A549 (cell line): ENCODE measurements around the gene FGD2.

ENCODE experiments used
- HMGXB4 ChIP-seq: fragments of 250-450 bp; sonication (Bioruptor Pico); IDR thresholded peaks from 2 replicates; pipeline ENCODE4 v1.5.0; 2021; ENCODE audit warnings: mild to moderate bottlenecking, moderate library complexity, borderline replicate concordance
- RFX5 ChIP-seq: fragments of 450-650 bp; IDR thresholded peaks from 2 replicates; pipeline ENCODE4 v1.7.1; 2014; ENCODE audit warnings: antibody characterized with exemption, mild to moderate bottlenecking, moderate library complexity
- RNF2 ChIP-seq: fragments of 200-600 bp; sonication (generic); IDR thresholded peaks from 2 replicates; pipeline ENCODE4 v1.6.1; 2016; ENCODE audit warnings: low read depth, mild to moderate bottlenecking, antibody characterized with exemption, moderate library complexity, borderline replicate concordance
- ZNF302 ChIP-seq: fragments of 250-450 bp; sonication (Bioruptor Pico); IDR thresholded peaks from 2 replicates; pipeline ENCODE4 v1.9.0; 2021; ENCODE audit warnings: inconsistent platforms, mild to moderate bottlenecking, moderate library complexity
- TF ChIP-seq, protein P1 (sequence below): fragments of >200 bp; sonication (Bioruptor Twin); formaldehyde crosslinking; IDR thresholded peaks from 3 replicates; pipeline ENCODE4 v1.5.1; 2016

GRCh38 chr6:37051138-37052026 is 45.9 kb downstream of the FGD2 start:
- TF ChIP-seq RFX5 = no peak
- TF ChIP-seq RNF2 = no peak
- no peak for TF ChIP-seq HMGXB4 (CRISPR knock-in tag)
- TF ChIP-seq, protein P1, sequence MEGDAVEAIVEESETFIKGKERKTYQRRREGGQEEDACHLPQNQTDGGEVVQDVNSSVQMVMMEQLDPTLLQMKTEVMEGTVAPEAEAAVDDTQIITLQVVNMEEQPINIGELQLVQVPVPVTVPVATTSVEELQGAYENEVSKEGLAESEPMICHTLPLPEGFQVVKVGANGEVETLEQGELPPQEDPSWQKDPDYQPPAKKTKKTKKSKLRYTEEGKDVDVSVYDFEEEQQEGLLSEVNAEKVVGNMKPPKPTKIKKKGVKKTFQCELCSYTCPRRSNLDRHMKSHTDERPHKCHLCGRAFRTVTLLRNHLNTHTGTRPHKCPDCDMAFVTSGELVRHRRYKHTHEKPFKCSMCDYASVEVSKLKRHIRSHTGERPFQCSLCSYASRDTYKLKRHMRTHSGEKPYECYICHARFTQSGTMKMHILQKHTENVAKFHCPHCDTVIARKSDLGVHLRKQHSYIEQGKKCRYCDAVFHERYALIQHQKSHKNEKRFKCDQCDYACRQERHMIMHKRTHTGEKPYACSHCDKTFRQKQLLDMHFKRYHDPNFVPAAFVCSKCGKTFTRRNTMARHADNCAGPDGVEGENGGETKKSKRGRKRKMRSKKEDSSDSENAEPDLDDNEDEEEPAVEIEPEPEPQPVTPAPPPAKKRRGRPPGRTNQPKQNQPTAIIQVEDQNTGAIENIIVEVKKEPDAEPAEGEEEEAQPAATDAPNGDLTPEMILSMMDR = peak; percentile 80
- no peak for TF ChIP-seq ZNF302 (CRISPR knock-in tag)
